IMR-90 (cell line): ENCODE measurements around the gene GPC4.

ENCODE experiments used
- BHLHE40 ChIP-seq: fragments of 150-350 bp; IDR thresholded peaks from 2 replicates; pipeline ENCODE4 v1.6.1; 2016; ENCODE audit warnings: mild to moderate bottlenecking, low read depth, low read length
- CTCF ChIP-seq: conservative IDR thresholded peaks from 2 replicates; pipeline ENCODE4 v1.5.1; 2012; ENCODE audit warnings: mild to moderate bottlenecking, low read depth, low read length, improper control_type of control experiment
- MAFK ChIP-seq: IDR thresholded peaks from 2 replicates; pipeline ENCODE4 v1.6.1; 2012; ENCODE audit warnings: low read depth, low read length, improper control_type of control experiment
- MAZ ChIP-seq: IDR thresholded peaks from 2 replicates; pipeline ENCODE4 v1.6.1; 2012; ENCODE audit warnings: low read depth, mild to moderate bottlenecking, low read length, improper control_type of control experiment, moderate library complexity, borderline replicate concordance
- POLR2A ChIP-seq: IDR thresholded peaks from 2 replicates; pipeline ENCODE4 v1.6.1; 2012; ENCODE audit warnings: mild to moderate bottlenecking, low read depth, low read length
- SMC3 ChIP-seq: fragments of 150-350 bp; IDR thresholded peaks from 2 replicates; pipeline ENCODE4 v1.6.1; 2016; ENCODE audit warnings: low read depth, mild to moderate bottlenecking, antibody characterized with exemption, low read length, moderate library complexity

- TF ChIP-seq CTCF (no peak), POLR2A (no peak), MAFK (no peak), MAZ (no peak), SMC3 (no peak), BHLHE40 (no peak)
Observed at GRCh38 chrX:133269168-133269567, 146.1 kb downstream of the GPC4 start.
